Mucosa of descending colon (tissue), 3 donors: ENCODE data around the gene TNC. TPM values are rescaled to one million over a fixed set of nuclear protein-coding genes. Genes with fewer than 3 reads are reported as not detected.
A peak's percentile ranks its signal among the peaks of the same experiment; 100 is the strongest.

Source experiments
- ATAC-seq: fragments of 200-7000 bp; cut with Tn5 transposase; one replicate; pipeline ENCODE4 v1.9.1; 2020; ENCODE audit warnings: mild to moderate bottlenecking, moderate library complexity
- DNase-seq, 3 donors: peaks; one replicate each; pipeline ENCODE4 v3.0.0-alpha.2; 2020
- H3K36me3 ChIP-seq: fragments of 200-600 bp; one replicate; pipeline ENCODE4 v1.8.0; 2021; ENCODE audit warnings: low read depth, mild to moderate bottlenecking
- H3K4me1 ChIP-seq: fragments of 200-600 bp; one replicate; pipeline ENCODE4 v1.8.0; 2021; ENCODE audit warnings: low read depth, mild to moderate bottlenecking
- H3K4me3 ChIP-seq: fragments of 200-600 bp; one replicate; pipeline ENCODE4 v1.8.0; 2021; ENCODE audit warnings: mild to moderate bottlenecking
- H3K9me3 ChIP-seq: fragments of 200-600 bp; one replicate; pipeline ENCODE4 v1.8.0; 2021; ENCODE audit warnings: mild to moderate bottlenecking
- CTCF ChIP-seq: fragments of 200-600 bp; IDR thresholded peaks from one replicate; pipeline ENCODE4 v1.8.0; 2022; ENCODE audit warnings: antibody characterized with exemption, mild to moderate bottlenecking
- intact Hi-C, 2 donors: fragments of 100-400 bp; cut with DNase I in 1 of 2; cut with micrococcal nuclease in 1 of 2; formaldehyde crosslinking; loops; one replicate each; pipeline versions ENCODE4 v1.11.0 to v1.11.1; 2022; cut with DNase I, micrococcal nuclease
- total RNA-seq, 3 donors: library from RNA; stranded (reverse); fragmentation: NEBNext Ultra II Directional in 2 of 3; extraction: Animal tissue kit (Norgen Biotek cat#: 25700) in 2 of 3; gene quantifications; one replicate each; pipeline versions ENCODE4 v1.2.1 to v1.2.4, GENCODE V29; 2021 to 2023
- donor health status: DM: no; HTN: no; CAD: no; lungs with moderate emphysema.
- donor health status: DM: no; HTN: no; CAD: no.
- donor health status: DM: no; HTN: yes; CAD: no.

TNC gene
- total RNA-seq, 3 donors from 2014 or later, result 6.5 to 216 (median 48.0) TPM

GRCh38 chr9:115039516-115040120, 78.3 kb downstream of the TNC start:
- intact Hi-C loops, result loop anchor here in 1 of 2 donors (10.0 kb wide), 1 partner anchor 165 kb away; no protein-coding TSS in a partner anchor
- H3K4me1 ChIP-seq, result no peaks in the 10 kb centered on the region
- DNase-seq, result no peak
- H3K36me3 ChIP-seq, result no peaks in the 10 kb centered on the region
- ATAC-seq, result no peak
- no peak overlapping the region for H3K4me3 ChIP-seq
- H3K9me3 ChIP-seq, result no peaks in the 10 kb centered on the region
- no peak for TF ChIP-seq CTCF

- TF ChIP-seq CTCF, result no peak
- Histone ChIP-seq H3K9me3 (no peaks in the 10 kb centered on the region), H3K4me3 (no peak overlapping the region), H3K4me1 (no peaks in the 10 kb centered on the region), H3K36me3 (no peaks in the 10 kb centered on the region)
- intact Hi-C loops, result no loop called here
- no peak for ATAC-seq
- no peak for DNase-seq
Observed at GRCh38 chr9:115038178-115038577, 79.8 kb downstream of the TNC start.

- intact Hi-C loops, result no loop called here
- Histone ChIP-seq H3K4me3 (no peak overlapping the region), H3K9me3 (no peaks in the 10 kb centered on the region), H3K4me1 (no peaks in the 10 kb centered on the region), H3K36me3 (no peaks in the 10 kb centered on the region)
- TF ChIP-seq CTCF, result no peak
- DNase-seq, result no peak
- no peak for ATAC-seq
Observed at GRCh38 chr9:115036691-115037090, 81.3 kb downstream of the TNC start.

GRCh38 chr9:115035841-115036612, 81.9 kb downstream of the TNC start:
- H3K4me3 ChIP-seq, result no peak overlapping the region
- intact Hi-C loops, result no loop called here
- no peak for DNase-seq
- no peak for TF ChIP-seq CTCF
- peak; percentile 25 for ATAC-seq
- no peaks in the 10 kb centered on the region for H3K4me1 ChIP-seq
- H3K9me3 ChIP-seq, result no peaks in the 10 kb centered on the region
- H3K36me3 ChIP-seq, result no peaks in the 10 kb centered on the region

GRCh38 chr9:115034801-115035200, 83.2 kb downstream of the TNC start:
- no peak for DNase-seq
- no peak for ATAC-seq
- Histone ChIP-seq H3K36me3 (no peaks in the 10 kb centered on the region), H3K4me3 (no peak overlapping the region), H3K4me1 (no peaks in the 10 kb centered on the region), H3K9me3 (no peaks in the 10 kb centered on the region)
- no peak for TF ChIP-seq CTCF
- intact Hi-C loops, result no loop called here
